H1 (cell line): ENCODE measurements around the gene DDX23. TPM values are rescaled to one million over a fixed set of nuclear protein-coding genes. Genes with fewer than 3 reads are reported as not detected.
A peak's percentile ranks its signal among the peaks of the same experiment; 100 is the strongest.
"Not testable (repeated sequence)": the region's sequence is repeated elsewhere in the genome, so short reads cannot be mapped to it uniquely, and the experiment has no call there.

Source experiments
- CTCF ChIA-PET: fragments of 300-600 bp; sonication (Branson Sonifier 250); formaldehyde crosslinking; loops from one replicate; lab custom pipeline; 2021; ENCODE audit not compliant: partially characterized antibody; lab: Charles Lee
- POLR2A ChIA-PET: fragments of 300-600 bp; sonication (Branson Sonifier 250); formaldehyde crosslinking; loops from one replicate; lab custom pipeline; 2021; ENCODE audit warnings: inconsistent platforms; ENCODE audit not compliant: partially characterized antibody; lab: Charles Lee
- DNase-seq, 2 experiments: peaks; one replicate each; pipeline versions ENCODE4 v3.0.0 to v3.0.0-alpha.2; 2010 to 2022; ENCODE audit warnings: low spot score in 2 of 2, low read depth in 1 of 2, mixed read lengths in 1 of 2
- FAIRE-seq: peaks from 2 replicates; lab custom pipeline; 2011; peaks lifted over from hg19 to GRCh38; lab: Jason Lieb, UNC
- H2AFZ ChIP-seq: 2 replicates; pipeline ENCODE4 v1.8.1; 2012; ENCODE audit warnings: low read length, inconsistent platforms
- H2AK5ac ChIP-seq: 2 replicates; pipeline ENCODE4 v1.6.1; 2013; ENCODE audit warnings: low read depth, low read length
- H2BK120ac ChIP-seq: replicated peaks from 2 replicates; pipeline ENCODE3; 2013; ENCODE audit warnings: low read depth, low read length, inconsistent platforms
- H2BK12ac ChIP-seq: 2 replicates; pipeline ENCODE4 v1.6.1; 2013; ENCODE audit warnings: low read depth, low read length
- H2BK15ac ChIP-seq: 2 replicates; pipeline ENCODE4 v1.6.1; 2013; ENCODE audit warnings: low read length
- H2BK20ac ChIP-seq: 2 replicates; pipeline ENCODE4 v1.6.1; 2013; ENCODE audit warnings: low read length
- H2BK5ac ChIP-seq: 2 replicates; pipeline ENCODE4 v1.6.1; 2013; ENCODE audit warnings: low read depth, low read length
- H3K14ac ChIP-seq: 2 replicates; pipeline ENCODE4 v1.6.1; 2013; ENCODE audit warnings: inconsistent platforms; ENCODE audit not compliant: insufficient read length
- H3K18ac ChIP-seq: 2 replicates; pipeline ENCODE4 v1.6.1; 2013; ENCODE audit warnings: low read length; ENCODE audit errors: extremely low read depth
- H3K23ac ChIP-seq: 2 replicates; pipeline ENCODE4 v1.6.1; 2013; ENCODE audit warnings: inconsistent platforms; ENCODE audit not compliant: insufficient read length
- H3K23me2 ChIP-seq: 2 replicates; pipeline ENCODE4 v1.6.1; 2013; ENCODE audit warnings: low read depth, low read length
- H3K27ac ChIP-seq: 2 replicates; pipeline ENCODE4 v1.6.1; 2011; ENCODE audit warnings: low read depth, low read length, inconsistent platforms
- H3K27me3 ChIP-seq, 4 experiments: replicated peaks in 1 of 4; 1 replicate in 1 of 4; 2 replicates in 3 of 4; pipeline versions ENCODE4 v1.6.1 to v1.8.1; 2011 to 2013; ENCODE audit warnings: low read length in 3 of 4, mild to moderate bottlenecking in 3 of 4, inconsistent platforms in 2 of 4, mixed read lengths in 2 of 4, moderate library complexity in 1 of 4; ENCODE audit not compliant: control insufficient read depth in 3 of 4, insufficient read depth in 3 of 4; ENCODE audit errors: extremely low read depth in 1 of 4
- H3K36me3 ChIP-seq, 4 experiments: 2 replicates each; pipeline versions ENCODE4 v1.6.1 to v1.8.1; 2011 to 2013; ENCODE audit warnings: mild to moderate bottlenecking in 4 of 4, low read length in 3 of 4, moderate library complexity in 2 of 4, control low read depth in 1 of 4, inconsistent platforms in 1 of 4; ENCODE audit not compliant: insufficient read depth in 4 of 4, control insufficient read depth in 2 of 4
- H3K4ac ChIP-seq: replicated peaks from 2 replicates; pipeline ENCODE3; 2013; ENCODE audit warnings: low read length, low read depth, mixed read lengths, inconsistent platforms; ENCODE audit not compliant: insufficient read length
- H3K4me1 ChIP-seq, 4 experiments: replicated peaks in 1 of 4; 1 replicate in 1 of 4; 2 replicates in 3 of 4; pipeline versions ENCODE4 v1.6.1 to v1.8.1; 2011 to 2013; ENCODE audit warnings: low read length in 3 of 4, inconsistent platforms in 2 of 4, mixed read lengths in 1 of 4; ENCODE audit not compliant: insufficient read depth in 4 of 4, control insufficient read depth in 3 of 4
- H3K4me2 ChIP-seq, 2 experiments: 2 replicates each; pipeline versions ENCODE4 v1.6.1 to v1.8.1; 2011 to 2013; ENCODE audit warnings: low read depth in 2 of 2, low read length in 2 of 2, control low read depth in 1 of 2, inconsistent platforms in 1 of 2, mild to moderate bottlenecking in 1 of 2; ENCODE audit not compliant: insufficient read depth in 1 of 2
- H3K4me3 ChIP-seq, 4 experiments: fragments of 200-600, 300-600 bp in 1 of 4; sonication (generic), shearing (Covaris generic), sonication (Bioruptor Twin) in 1 of 4; 2 replicates each; pipeline versions ENCODE4 v1.5.1 to v1.8.1; 2011 to 2016; ENCODE audit warnings: low read length in 4 of 4, low read depth in 3 of 4, control low read depth in 2 of 4, inconsistent platforms in 2 of 4, mild to moderate bottlenecking in 2 of 4, mixed read lengths in 1 of 4, moderate library complexity in 1 of 4; ENCODE audit not compliant: insufficient read depth in 2 of 4; ENCODE audit errors: extremely low read depth in 1 of 4
- H3K56ac ChIP-seq: replicated peaks from 2 replicates; pipeline ENCODE3; 2013; ENCODE audit warnings: low read depth, mild to moderate bottlenecking, mixed read lengths, low read length, inconsistent platforms; ENCODE audit not compliant: insufficient read length
- H3K79me1 ChIP-seq: 2 replicates; pipeline ENCODE4 v1.6.1; 2013; ENCODE audit warnings: low read depth, low read length, control low read depth
- H3K79me2 ChIP-seq, 2 experiments: 2 replicates each; pipeline versions ENCODE4 v1.6.1 to v1.8.1; 2012 to 2013; ENCODE audit warnings: low read length in 2 of 2, mild to moderate bottlenecking in 2 of 2, inconsistent platforms in 1 of 2; ENCODE audit not compliant: insufficient read depth in 2 of 2, control insufficient read depth in 1 of 2
- H3K9ac ChIP-seq, 4 experiments: replicated peaks in 1 of 4; 1 replicate in 1 of 4; 2 replicates in 3 of 4; pipeline versions ENCODE4 v1.6.1 to v1.8.1; 2011 to 2013; ENCODE audit warnings: low read depth in 3 of 4, low read length in 3 of 4, control low read depth in 2 of 4, mild to moderate bottlenecking in 2 of 4, moderate library complexity in 2 of 4, inconsistent platforms in 1 of 4; ENCODE audit errors: extremely low read depth in 1 of 4
- H3K9me3 ChIP-seq, 2 experiments: 2 replicates each; pipeline versions ENCODE4 v1.6.1 to v1.8.1; 2012 to 2013; ENCODE audit warnings: mild to moderate bottlenecking in 2 of 2, moderate library complexity in 2 of 2, control low read depth in 1 of 2, inconsistent platforms in 1 of 2, low read depth in 1 of 2, low read length in 1 of 2, mixed read lengths in 1 of 2; ENCODE audit not compliant: insufficient read depth in 2 of 2
- H4K20me1 ChIP-seq, 2 experiments: replicated peaks in 1 of 2; 2 replicates each; pipeline versions ENCODE3 to v1.8.1; 2011 to 2013; ENCODE audit warnings: inconsistent platforms in 2 of 2, low read length in 2 of 2, mild to moderate bottlenecking in 1 of 2; ENCODE audit not compliant: insufficient read depth in 2 of 2, control insufficient read depth in 1 of 2
- H4K5ac ChIP-seq: 2 replicates; pipeline ENCODE4 v1.6.1; 2013; ENCODE audit warnings: low read length, low read depth, mixed read lengths, inconsistent platforms; ENCODE audit not compliant: insufficient read length
- H4K8ac ChIP-seq: 2 replicates; pipeline ENCODE4 v1.8.0; 2013; ENCODE audit warnings: mild to moderate bottlenecking, moderate library complexity, low read length, inconsistent platforms; ENCODE audit not compliant: insufficient read depth; ENCODE audit errors: extremely low read depth
- H4K91ac ChIP-seq: replicated peaks from 2 replicates; pipeline ENCODE3; 2013; ENCODE audit warnings: low read length, mixed read lengths, inconsistent platforms; ENCODE audit not compliant: insufficient read length
- SRF ChIP-seq: IDR thresholded peaks from 2 replicates; pipeline ENCODE4 v1.6.1; 2011; ENCODE audit warnings: mild to moderate bottlenecking, low read depth, low read length, moderate library complexity
- WGBS, 2 experiments: shearing (Covaris generic) in 1 of 2; methylation state at CpG; one replicate each; pipeline versions ENCODE4 v1.1.6 to v1.1.7; 2013 to 2015; ENCODE audit warnings: low lambda C conversion rate in 2 of 2, mixed read lengths in 2 of 2, inconsistent platforms in 1 of 2, low coverage in 1 of 2, missing lambda C conversion rate in 1 of 2; ENCODE audit not compliant: insufficient replicate concordance in 2 of 2, insufficient coverage in 1 of 2, insufficient read length in 1 of 2; ENCODE audit errors: extremely low coverage in 1 of 2, missing lambda C conversion rate in 1 of 2; 5-methylcytosine and 5-hydroxymethylcytosine counted together
- polyA plus RNA-seq, 7 experiments: library from polyadenylated mRNA; depleted of rRNA in 3 of 7; stranded (reverse) in 5 of 7; unstranded in 2 of 7; fragments of >200 nt in 5 of 7; fragments of 200-250 nt in 2 of 7; gene quantifications; 1 replicate in 5 of 7; 2 replicates in 1 of 7; 4 replicates in 1 of 7; pipeline versions ENCODE4 v1.2.1 to v1.2.3, GENCODE V29; 2011 to 2013; ENCODE audit warnings: missing spikeins in 2 of 7, mixed read lengths in 2 of 7
- total RNA-seq: library from RNA; stranded (reverse); fragmentation: NEBNext Ultra II Directional; extraction: Animal tissue kit (Norgen Biotek cat#: 25700); gene quantifications from 2 replicates; pipeline ENCODE4 v1.2.1, GENCODE V29; 2021
- TF ChIP-seq, protein P1 (sequence below), 3 experiments: IDR thresholded peaks; 1 replicate in 2 of 3; 2 replicates in 1 of 3; pipeline versions ENCODE4 v1.5.1 to v1.6.1; 2011; ENCODE audit warnings: low read length in 3 of 3, mild to moderate bottlenecking in 3 of 3, inconsistent platforms in 2 of 3, low read depth in 1 of 3, moderate library complexity in 1 of 3; ENCODE audit not compliant: insufficient read depth in 1 of 3; ENCODE audit errors: control extremely low read depth in 1 of 3

DDX23 gene
- total and polyA plus RNA-seq, 2 of the 8 experiments (the other 6 are each of a cell fraction or from before 2014, with no cell fraction given): 43.5 to 107 TPM

DNA sequence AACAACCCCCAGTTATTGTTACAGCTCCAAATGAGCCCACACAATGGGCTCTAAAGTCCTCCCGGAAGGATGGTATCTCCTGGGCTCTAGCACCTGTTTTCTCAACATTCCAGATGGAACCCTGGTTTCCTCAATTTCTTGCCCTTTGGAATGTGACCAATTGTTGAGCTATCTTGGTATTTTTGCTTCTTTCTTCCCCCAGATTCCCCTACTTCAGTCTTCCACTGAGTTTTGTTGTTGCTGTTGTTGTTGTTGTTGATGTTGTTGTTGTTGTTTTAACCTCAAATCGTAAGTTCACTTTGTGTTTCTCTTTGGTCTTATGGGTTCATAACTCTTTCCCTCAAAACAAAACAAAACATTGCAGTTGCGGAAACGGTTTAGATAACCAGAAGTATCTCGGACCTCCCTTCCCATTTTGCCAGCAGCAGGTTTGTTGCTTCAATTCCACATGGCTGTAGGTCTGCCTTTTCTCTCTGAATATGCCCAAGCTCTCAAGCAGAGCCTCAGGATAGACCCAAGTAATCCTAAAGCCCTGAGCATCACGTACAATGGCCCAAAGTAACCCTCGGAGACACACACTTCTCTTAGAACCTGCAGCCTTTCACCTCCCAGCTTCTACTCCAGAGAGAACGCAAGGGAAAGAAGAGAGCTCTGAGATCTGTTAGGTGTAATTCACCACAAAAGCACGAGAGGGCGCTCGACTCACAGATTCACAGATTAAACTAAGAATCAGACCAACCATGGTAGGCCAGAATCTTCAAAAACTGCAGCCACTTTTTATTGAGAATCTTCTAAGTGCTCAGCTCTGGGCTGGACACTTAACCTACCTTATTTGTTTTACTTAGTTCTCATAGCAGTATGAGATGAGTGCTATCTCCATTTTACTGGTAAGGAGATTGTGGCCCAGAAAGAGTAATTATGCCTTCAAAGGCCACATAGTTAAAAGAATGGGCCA lies 1.0 kb upstream of the DDX23 start (continued):
- TF ChIP-seq, protein P1, sequence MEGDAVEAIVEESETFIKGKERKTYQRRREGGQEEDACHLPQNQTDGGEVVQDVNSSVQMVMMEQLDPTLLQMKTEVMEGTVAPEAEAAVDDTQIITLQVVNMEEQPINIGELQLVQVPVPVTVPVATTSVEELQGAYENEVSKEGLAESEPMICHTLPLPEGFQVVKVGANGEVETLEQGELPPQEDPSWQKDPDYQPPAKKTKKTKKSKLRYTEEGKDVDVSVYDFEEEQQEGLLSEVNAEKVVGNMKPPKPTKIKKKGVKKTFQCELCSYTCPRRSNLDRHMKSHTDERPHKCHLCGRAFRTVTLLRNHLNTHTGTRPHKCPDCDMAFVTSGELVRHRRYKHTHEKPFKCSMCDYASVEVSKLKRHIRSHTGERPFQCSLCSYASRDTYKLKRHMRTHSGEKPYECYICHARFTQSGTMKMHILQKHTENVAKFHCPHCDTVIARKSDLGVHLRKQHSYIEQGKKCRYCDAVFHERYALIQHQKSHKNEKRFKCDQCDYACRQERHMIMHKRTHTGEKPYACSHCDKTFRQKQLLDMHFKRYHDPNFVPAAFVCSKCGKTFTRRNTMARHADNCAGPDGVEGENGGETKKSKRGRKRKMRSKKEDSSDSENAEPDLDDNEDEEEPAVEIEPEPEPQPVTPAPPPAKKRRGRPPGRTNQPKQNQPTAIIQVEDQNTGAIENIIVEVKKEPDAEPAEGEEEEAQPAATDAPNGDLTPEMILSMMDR (IDR thresholded peaks at IDR 0.05; ENCODE audit: control extremely low read depth in 1 of 3, insufficient read depth in 1 of 3, low read depth in 1 of 3, low read length in 3 of 3): peak in 2 of 3 experiments; percentile 81 to 91; a peak in 3 of 4 replicates
- no peak for TF ChIP-seq SRF

DNA sequence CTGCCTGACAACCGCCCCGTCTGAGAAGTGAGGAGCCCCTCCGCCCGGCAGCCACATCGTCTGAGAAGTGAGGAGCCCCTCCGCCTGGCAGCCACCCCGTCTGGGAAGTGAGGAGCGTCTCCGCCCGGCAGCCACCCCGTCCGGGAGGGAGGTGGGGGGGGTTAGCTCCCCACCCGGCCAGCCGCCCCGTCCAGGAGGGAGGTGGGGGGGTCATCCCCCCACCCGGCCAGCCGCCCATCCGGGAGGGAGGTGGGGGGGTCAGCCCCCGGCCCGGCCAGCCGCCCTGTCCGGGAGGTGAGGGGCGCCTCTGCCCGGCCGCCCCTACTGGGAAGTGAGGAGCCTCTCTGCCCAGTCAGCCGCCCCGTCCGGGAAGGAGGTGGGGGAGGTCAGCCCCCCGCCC lies 9.9 kb downstream of the DDX23 start:
- H3K27ac ChIP-seq, H3K4ac ChIP-seq, H3K14ac ChIP-seq, DNase-seq, H3K23me2 ChIP-seq, H2BK5ac ChIP-seq, POLR2A ChIA-PET, H3K27me3 ChIP-seq, H3K4me2 ChIP-seq, H2BK15ac ChIP-seq, H4K5ac ChIP-seq, H4K8ac ChIP-seq, H2AK5ac ChIP-seq, H3K9me3 ChIP-seq, H3K9ac ChIP-seq, H3K79me1 ChIP-seq, H2BK20ac ChIP-seq, H2AFZ ChIP-seq, H2BK120ac ChIP-seq, CTCF ChIA-PET, H3K4me3 ChIP-seq, H3K4me1 ChIP-seq, H3K56ac ChIP-seq, H3K18ac ChIP-seq, FAIRE-seq, H4K20me1 ChIP-seq, H2BK12ac ChIP-seq, H4K91ac ChIP-seq, H3K23ac ChIP-seq, H3K79me2 ChIP-seq: not testable (repeated sequence)
- WGBS, 2 experiments: 100% methylated on average over 3 of the region's 29 CpGs; no CpG with 5 or more reads in 1 of the 2 experiments
- peaks cover 23 to 68% (median 54%) of the 10 kb centered on the region in 4 experiments for H3K36me3 ChIP-seq
